K562 (cell line): ENCODE measurements around the gene VRK3. TPM values are rescaled to one million over a fixed set of nuclear protein-coding genes. Genes with fewer than 3 reads are reported as not detected.
A peak's percentile ranks its signal among the peaks of the same experiment; 100 is the strongest.

Source experiments
- ATAC-seq: fragments of 200-7000 bp; cut with Tn5 transposase; 3 replicates; pipeline ENCODE4 v1.9.1; 2020; ENCODE audit warnings: moderate library complexity
- BruUV-seq: library from RNA; stranded (reverse); fragments of 400-500 nt; replicated peaks from 2 replicates; lab custom pipeline; 2021; lab: Mats Ljungman, UMichigan
- CTCF ChIA-PET: fragments of 300-600 bp; formaldehyde crosslinking; extraction: SDS; loops from one replicate; lab custom pipeline; 2021; ENCODE audit warnings: low intra/inter-chr PET ratio; lab: Yijun Ruan, JAX
- POLR2A ChIA-PET: fragments of 300-600, 350-650 bp; sonication (Branson Sonifier 250); formaldehyde crosslinking; extraction: SDS; loops from one replicate; lab custom pipeline; 2021; ENCODE audit warnings: antibody characterized with exemption, inconsistent platforms; lab: Yijun Ruan, JAX
- DNase-seq, 4 experiments: peaks; one replicate each; pipeline versions ENCODE4 v3.0.0 to v3.0.0-alpha.2; 2011 to 2018; ENCODE audit warnings: low spot score in 3 of 4, mixed read lengths in 3 of 4; ENCODE audit errors: extremely low read depth in 1 of 4
- FAIRE-seq: peaks from 2 replicates; lab custom pipeline; 2011; peaks lifted over from hg19 to GRCh38; lab: Jason Lieb, UNC
- H2AFZ ChIP-seq: 2 replicates; pipeline ENCODE4 v1.6.0; 2011; ENCODE audit warnings: low read depth, low read length, control low read depth, inconsistent platforms
- H3K27ac ChIP-seq: fragments of 200-600 bp; 3 replicates; pipeline ENCODE4 v1.8.0; 2011; ENCODE audit warnings: low read depth, mild to moderate bottlenecking, control low read depth, inconsistent platforms, low read length, moderate library complexity, mixed read lengths; ENCODE audit errors: extremely low read depth
- H3K27me3 ChIP-seq, 2 experiments: fragments of 300-600 bp in 1 of 2; 2 replicates in 1 of 2; 3 replicates in 1 of 2; pipeline versions ENCODE4 v1.6.0 to v1.8.0; 2011; ENCODE audit warnings: inconsistent platforms in 2 of 2, low read length in 2 of 2, mild to moderate bottlenecking in 1 of 2, mixed read lengths in 1 of 2, moderate library complexity in 1 of 2; ENCODE audit not compliant: control insufficient read depth in 2 of 2, insufficient read depth in 2 of 2
- H3K36me3 ChIP-seq: fragments of 300-600 bp; 3 replicates; pipeline ENCODE4 v1.8.0; 2011; ENCODE audit warnings: mild to moderate bottlenecking, low read length, inconsistent platforms; ENCODE audit not compliant: control insufficient read depth, insufficient read depth
- H3K4me1 ChIP-seq, 2 experiments: fragments of 200-600 bp in 1 of 2; replicated peaks in 1 of 2; 2 replicates in 1 of 2; 3 replicates in 1 of 2; pipeline versions ENCODE4 v1.5.1 to v1.8.0; 2011; ENCODE audit warnings: inconsistent platforms in 2 of 2, low read length in 2 of 2, mild to moderate bottlenecking in 1 of 2, mixed read lengths in 1 of 2, moderate library complexity in 1 of 2; ENCODE audit not compliant: control insufficient read depth in 2 of 2, insufficient read depth in 2 of 2
- H3K4me2 ChIP-seq: 2 replicates; pipeline ENCODE4 v1.6.1; 2011; ENCODE audit warnings: low read length, control low read depth, inconsistent platforms, mixed read lengths; ENCODE audit not compliant: insufficient read depth
- H3K4me3 ChIP-seq: fragments of 200-600 bp; sonication (generic), shearing (Covaris generic); 2 replicates; pipeline ENCODE4 v1.5.1; 2016; ENCODE audit warnings: control low read depth, inconsistent platforms
- H3K79me2 ChIP-seq: fragments of 200-600 bp; 3 replicates; pipeline ENCODE4 v1.8.0; 2011; ENCODE audit warnings: low read length, inconsistent platforms; ENCODE audit not compliant: control insufficient read depth, insufficient read depth
- H3K9ac ChIP-seq, 2 experiments: 2 replicates each; pipeline versions ENCODE4 v1.6.0 to v1.6.1; 2011; ENCODE audit warnings: low read depth in 2 of 2, low read length in 2 of 2, control low read depth in 1 of 2, inconsistent platforms in 1 of 2, mild to moderate bottlenecking in 1 of 2, mixed read lengths in 1 of 2; ENCODE audit not compliant: insufficient read depth in 1 of 2
- H3K9me1 ChIP-seq: one replicate; pipeline ENCODE4 v1.6.0; 2011; ENCODE audit warnings: inconsistent platforms, mild to moderate bottlenecking, low read length, moderate library complexity; ENCODE audit not compliant: control insufficient read depth, insufficient read depth
- H3K9me3 ChIP-seq: replicated peaks from 2 replicates; pipeline ENCODE4 v1.5.1; 2011; ENCODE audit warnings: low read depth, low read length, inconsistent platforms; ENCODE audit not compliant: control insufficient read depth, insufficient read depth
- H4K20me1 ChIP-seq: replicated peaks from 2 replicates; pipeline ENCODE4 v1.6.1; 2011; ENCODE audit warnings: low read length, inconsistent platforms, mixed read lengths; ENCODE audit not compliant: control insufficient read depth, insufficient read depth
- LARP7 ChIP-seq: fragments of 450-650 bp; IDR thresholded peaks from 2 replicates; pipeline ENCODE4 v1.6.1; 2016
- MAZ ChIP-seq, 2 experiments: fragments of 450-650 bp in 1 of 2; sonication (generic) in 1 of 2; formaldehyde crosslinking; IDR thresholded peaks in 1 of 2; conservative IDR thresholded peaks in 1 of 2; 2 replicates each; pipeline versions ENCODE4 v1.4.0 to v1.5.0; 2020; ENCODE audit warnings: mild to moderate bottlenecking in 1 of 2, missing genetic modification reagents in 1 of 2
- MYNN ChIP-seq, 2 experiments: sonication (generic); formaldehyde crosslinking in 1 of 2; IDR thresholded peaks; 2 replicates each; pipeline versions ENCODE4 v1.5.0 to v1.6.1; 2016 to 2020; ENCODE audit warnings: antibody characterized with exemption in 1 of 2, missing genetic modification reagents in 1 of 2
- NFATC3 ChIP-seq: fragments of 450-650 bp; IDR thresholded peaks from 2 replicates; pipeline ENCODE4 v1.6.1; 2017; ENCODE audit warnings: mild to moderate bottlenecking
- POLR2AphosphoS5 ChIP-seq: IDR thresholded peaks from 2 replicates; pipeline ENCODE4 v1.6.1; 2011; ENCODE audit warnings: mild to moderate bottlenecking, low read depth, low read length, moderate library complexity; ENCODE audit not compliant: control insufficient read depth, insufficient read depth
- RBFOX2 ChIP-seq: fragments of 200-400 bp; formaldehyde crosslinking; IDR thresholded peaks from 2 replicates; pipeline ENCODE4 v1.6.1; 2017; ENCODE audit warnings: low read depth, mild to moderate bottlenecking, low read length, moderate library complexity
- ZBTB17 ChIP-seq: fragments of 450-650 bp; formaldehyde crosslinking; IDR thresholded peaks from 2 replicates; pipeline ENCODE4 v1.4.0; 2020; ENCODE audit warnings: mild to moderate bottlenecking
- ZNF23 ChIP-seq: fragments of 250-450 bp; sonication (Bioruptor Pico); IDR thresholded peaks from 2 replicates; pipeline ENCODE4 v1.4.0; 2020; ENCODE audit warnings: mild to moderate bottlenecking
- ZNF780A ChIP-seq: fragments of 250-450 bp; sonication (Bioruptor Pico); IDR thresholded peaks from 2 replicates; pipeline ENCODE4 v1.5.0; 2021; ENCODE audit warnings: mild to moderate bottlenecking
- WGBS: fragments of 100-300 bp; shearing (Covaris generic); methylation state at CpG from one replicate; pipeline ENCODE4 v1.1.6; 2016; ENCODE audit warnings: low coverage, mixed read lengths; ENCODE audit not compliant: insufficient coverage; ENCODE audit errors: missing lambda C conversion rate; 5-methylcytosine and 5-hydroxymethylcytosine counted together
- in situ Hi-C: fragments of 300-500 bp; cut with MboI; formaldehyde crosslinking; loops from 4 replicates; pipeline ENCODE4 v1.15.0; 2018; ENCODE audit warnings: inconsistent platforms, mixed read lengths
- intact Hi-C: fragments of 100-400 bp; cut with micrococcal nuclease; formaldehyde crosslinking; loops from 2 replicates; pipeline ENCODE4 v1.14.2; 2022
- polyA plus RNA-seq, 8 experiments: library from polyadenylated mRNA; depleted of rRNA in 4 of 8; stranded (reverse) in 5 of 8; unstranded in 3 of 8; fragments of >200 nt; fragmentation: Nextera tagmentation in 2 of 8; fragmentation: Illumina TruSeq in 1 of 8; extraction: Ambion mirVana in 2 of 8; extraction: Trizol in 1 of 8; gene quantifications; 2 replicates each; pipeline versions ENCODE4 v1.2.1 to v1.2.3, GENCODE V29; 2011 to 2014; ENCODE audit warnings: inconsistent platforms in 1 of 8, missing spikeins in 1 of 8
- total RNA-seq, 7 experiments: library from RNA; depleted of rRNA in 6 of 7; stranded (reverse); fragments of >200 nt in 6 of 7; fragmentation: Illumina TruSeq in 2 of 7; extraction: Trizol in 2 of 7; gene quantifications; 2 replicates each; pipeline versions ENCODE4 v1.2.1 to v1.2.3, GENCODE V29; 2011 to 2021; ENCODE audit warnings: low replicate concordance in 1 of 7
- TF ChIP-seq, protein P1 (sequence below), 3 experiments: fragments of 200-800 bp in 1 of 3; fragments of 250-450 bp in 1 of 3; fragments of 450-650 bp in 1 of 3; sonication (Bioruptor Pico) in 1 of 3; sonication (Bioruptor generic) in 1 of 3; formaldehyde crosslinking in 1 of 3; IDR thresholded peaks; 2 replicates each; pipeline versions ENCODE4 v1.6.1 to v1.8.0; 2016 to 2022; ENCODE audit warnings: mild to moderate bottlenecking in 2 of 3, missing genetic modification characterization in 2 of 3, missing compliant biosample characterization in 1 of 3, moderate library complexity in 1 of 3
- TF ChIP-seq, protein P2 (sequence below): fragments of 450-650 bp; IDR thresholded peaks from 2 replicates; pipeline ENCODE4 v1.6.1; 2016; ENCODE audit warnings: missing biosample characterization, missing genetic modification characterization

Gene VRK3
- total and polyA plus RNA-seq, 9 of the 15 experiments (the other 6 are each of a cell fraction or from before 2014, with no cell fraction given), result 25.6 to 94.3 (median 42.9) TPM

DNA sequence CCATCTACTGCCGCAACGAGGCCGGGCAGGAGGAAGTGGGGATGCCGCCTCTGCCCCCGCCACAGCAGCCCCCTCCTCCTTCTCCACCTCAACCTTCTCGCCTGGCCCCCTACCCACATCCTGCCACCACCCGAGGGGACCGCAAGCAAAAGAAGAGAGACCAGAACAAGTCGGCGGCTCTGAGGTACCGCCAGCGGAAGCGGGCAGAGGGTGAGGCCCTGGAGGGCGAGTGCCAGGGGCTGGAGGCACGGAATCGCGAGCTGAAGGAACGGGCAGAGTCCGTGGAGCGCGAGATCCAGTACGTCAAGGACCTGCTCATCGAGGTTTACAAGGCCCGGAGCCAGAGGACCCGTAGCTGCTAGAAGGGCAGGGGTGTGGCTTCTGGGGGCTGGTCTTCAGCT lies 92.4 kb downstream of the VRK3 start (continued):
- TF ChIP-seq ZNF780A (CRISPR knock-in tag), result no peak
- TF ChIP-seq, protein P1, sequence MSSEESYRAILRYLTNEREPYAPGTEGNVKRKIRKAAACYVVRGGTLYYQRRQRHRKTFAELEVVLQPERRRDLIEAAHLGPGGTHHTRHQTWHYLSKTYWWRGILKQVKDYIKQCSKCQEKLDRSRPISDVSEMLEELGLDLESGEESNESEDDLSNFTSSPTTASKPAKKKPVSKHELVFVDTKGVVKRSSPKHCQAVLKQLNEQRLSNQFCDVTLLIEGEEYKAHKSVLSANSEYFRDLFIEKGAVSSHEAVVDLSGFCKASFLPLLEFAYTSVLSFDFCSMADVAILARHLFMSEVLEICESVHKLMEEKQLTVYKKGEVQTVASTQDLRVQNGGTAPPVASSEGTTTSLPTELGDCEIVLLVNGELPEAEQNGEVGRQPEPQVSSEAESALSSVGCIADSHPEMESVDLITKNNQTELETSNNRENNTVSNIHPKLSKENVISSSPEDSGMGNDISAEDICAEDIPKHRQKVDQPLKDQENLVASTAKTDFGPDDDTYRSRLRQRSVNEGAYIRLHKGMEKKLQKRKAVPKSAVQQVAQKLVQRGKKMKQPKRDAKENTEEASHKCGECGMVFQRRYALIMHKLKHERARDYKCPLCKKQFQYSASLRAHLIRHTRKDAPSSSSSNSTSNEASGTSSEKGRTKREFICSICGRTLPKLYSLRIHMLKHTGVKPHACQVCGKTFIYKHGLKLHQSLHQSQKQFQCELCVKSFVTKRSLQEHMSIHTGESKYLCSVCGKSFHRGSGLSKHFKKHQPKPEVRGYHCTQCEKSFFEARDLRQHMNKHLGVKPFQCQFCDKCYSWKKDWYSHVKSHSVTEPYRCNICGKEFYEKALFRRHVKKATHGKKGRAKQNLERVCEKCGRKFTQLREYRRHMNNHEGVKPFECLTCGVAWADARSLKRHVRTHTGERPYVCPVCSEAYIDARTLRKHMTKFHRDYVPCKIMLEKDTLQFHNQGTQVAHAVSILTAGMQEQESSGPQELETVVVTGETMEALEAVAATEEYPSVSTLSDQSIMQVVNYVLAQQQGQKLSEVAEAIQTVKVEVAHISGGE (CRISPR knock-in tag; IDR thresholded peaks at IDR 0.05), result no peak
- TF ChIP-seq MAZ (CRISPR knock-in tag; conservative IDR thresholded peaks at IDR 0.05 in 1 of 2, IDR thresholded peaks at IDR 0.05 in 1 of 2), result 0 out of 4 replicates have a peak, but pooled peaks of 1 of the 2 experiments have one; percentile 4
- TF ChIP-seq RBFOX2, result peak; percentile 85

DNA sequence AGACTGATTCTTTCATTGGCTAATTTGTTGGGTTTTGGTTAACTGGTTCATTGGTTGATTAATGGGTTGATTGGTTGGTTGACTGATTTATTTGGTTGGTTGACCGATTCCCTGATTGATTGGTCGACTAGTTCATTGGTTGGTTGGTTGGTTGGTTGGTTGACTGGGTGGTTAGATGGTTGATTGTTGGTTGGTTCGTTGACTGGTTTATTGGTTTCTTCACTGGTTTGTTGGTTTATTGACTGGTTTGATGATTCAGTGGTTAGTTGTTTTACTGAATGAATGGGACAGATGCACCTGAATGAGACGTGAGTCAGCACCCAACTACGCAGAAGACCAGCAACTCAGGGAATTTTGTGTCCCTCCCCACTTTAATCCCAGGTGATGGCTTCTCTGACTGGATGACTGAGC lies 93.1 kb downstream of the VRK3 start:
- BruUV-seq, result no TSS peak
- FAIRE-seq (no peak), ATAC-seq (no peak), DNase-seq (no peak)
- H3K4me2 ChIP-seq, result no peak overlapping the region
- intact Hi-C loops (no loop called here), in situ Hi-C loops (loop anchor here (10.0 kb wide), 1 partner anchor 163 kb away; no protein-coding TSS in a partner anchor)
- no peak overlapping the region for H3K9ac ChIP-seq
- CTCF ChIA-PET, result no interaction called here
- 80% methylated on average over 5 of the region's 5 CpGs for WGBS
- no peak overlapping the region for H2AFZ ChIP-seq
- H3K79me2 ChIP-seq, result peaks cover 41% of the 10 kb centered on the region
- no peak overlapping the region for H3K27ac ChIP-seq
- POLR2A ChIA-PET, result interaction anchor here (0.6 to 6.4 kb wide), 2 partner anchors 17 to 63 kb away, joined by 4 to 105 read pairs; no protein-coding TSS in a partner anchor
- H4K20me1 ChIP-seq, result peaks cover 12% of the 10 kb centered on the region
- no peaks in the 10 kb centered on the region for H3K9me3 ChIP-seq
- H3K36me3 ChIP-seq, result peaks cover 20% of the 10 kb centered on the region
- no peak overlapping the region for H3K4me3 ChIP-seq
- peaks cover 17 to 44% of the 10 kb centered on the region in 2 experiments for H3K4me1 ChIP-seq
- no peaks in the 10 kb centered on the region for H3K27me3 ChIP-seq
- peaks cover 5% of the 10 kb centered on the region for H3K9me1 ChIP-seq
- TF ChIP-seq ZNF23 (CRISPR knock-in tag) (no peak), NFATC3 (0 out of 2 replicates have a peak, but pooled peaks have one; percentile 62), MYNN (IDR thresholded peaks at IDR 0.05) (no peak), MYNN (CRISPR knock-in tag; IDR thresholded peaks at IDR 0.05) (no peak), ZBTB17 (CRISPR knock-in tag) (no peak), LARP7 (peak; percentile 70; the same call in 1 of the 2 replicates), POLR2AphosphoS5 (no peak)
- TF ChIP-seq, protein P2, sequence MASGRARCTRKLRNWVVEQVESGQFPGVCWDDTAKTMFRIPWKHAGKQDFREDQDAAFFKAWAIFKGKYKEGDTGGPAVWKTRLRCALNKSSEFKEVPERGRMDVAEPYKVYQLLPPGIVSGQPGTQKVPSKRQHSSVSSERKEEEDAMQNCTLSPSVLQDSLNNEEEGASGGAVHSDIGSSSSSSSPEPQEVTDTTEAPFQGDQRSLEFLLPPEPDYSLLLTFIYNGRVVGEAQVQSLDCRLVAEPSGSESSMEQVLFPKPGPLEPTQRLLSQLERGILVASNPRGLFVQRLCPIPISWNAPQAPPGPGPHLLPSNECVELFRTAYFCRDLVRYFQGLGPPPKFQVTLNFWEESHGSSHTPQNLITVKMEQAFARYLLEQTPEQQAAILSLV (tag), result peak; percentile 18; the same call in 1 of the 2 replicates
